Measurements from ENCODE around the gene NBEA. TPM values are rescaled to one million over a fixed set of nuclear protein-coding genes. Genes with fewer than 3 reads are reported as not detected.

The NBEA gene
- total RNA-seq, 1 experiment from 2014 or later: 4.1 TPM

DNA sequence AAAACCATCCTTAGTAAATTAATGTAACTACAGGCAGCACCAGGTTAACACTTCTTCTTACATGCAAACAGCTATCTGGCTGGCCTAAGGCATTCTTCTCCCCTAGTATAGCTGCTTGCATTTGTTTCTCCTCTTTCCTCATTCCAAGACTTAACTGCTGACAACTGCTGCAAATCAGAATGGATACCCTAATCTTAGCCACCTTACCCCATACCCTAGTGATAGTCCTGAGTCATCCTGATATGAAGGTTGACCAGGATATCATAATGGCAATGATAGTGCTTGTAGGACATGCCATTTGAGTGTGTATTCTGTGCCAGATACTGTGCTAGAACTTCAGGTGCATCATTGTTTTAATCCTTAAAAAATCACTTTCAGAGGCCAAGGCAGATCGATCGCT is 672.6 kb downstream of the NBEA start:
- TF ChIP-seq, protein P1, sequence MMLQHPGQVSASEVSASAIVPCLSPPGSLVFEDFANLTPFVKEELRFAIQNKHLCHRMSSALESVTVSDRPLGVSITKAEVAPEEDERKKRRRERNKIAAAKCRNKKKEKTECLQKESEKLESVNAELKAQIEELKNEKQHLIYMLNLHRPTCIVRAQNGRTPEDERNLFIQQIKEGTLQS (IDR thresholded peaks at IDR 0.05): no peak
- TF ChIP-seq, protein P2, sequence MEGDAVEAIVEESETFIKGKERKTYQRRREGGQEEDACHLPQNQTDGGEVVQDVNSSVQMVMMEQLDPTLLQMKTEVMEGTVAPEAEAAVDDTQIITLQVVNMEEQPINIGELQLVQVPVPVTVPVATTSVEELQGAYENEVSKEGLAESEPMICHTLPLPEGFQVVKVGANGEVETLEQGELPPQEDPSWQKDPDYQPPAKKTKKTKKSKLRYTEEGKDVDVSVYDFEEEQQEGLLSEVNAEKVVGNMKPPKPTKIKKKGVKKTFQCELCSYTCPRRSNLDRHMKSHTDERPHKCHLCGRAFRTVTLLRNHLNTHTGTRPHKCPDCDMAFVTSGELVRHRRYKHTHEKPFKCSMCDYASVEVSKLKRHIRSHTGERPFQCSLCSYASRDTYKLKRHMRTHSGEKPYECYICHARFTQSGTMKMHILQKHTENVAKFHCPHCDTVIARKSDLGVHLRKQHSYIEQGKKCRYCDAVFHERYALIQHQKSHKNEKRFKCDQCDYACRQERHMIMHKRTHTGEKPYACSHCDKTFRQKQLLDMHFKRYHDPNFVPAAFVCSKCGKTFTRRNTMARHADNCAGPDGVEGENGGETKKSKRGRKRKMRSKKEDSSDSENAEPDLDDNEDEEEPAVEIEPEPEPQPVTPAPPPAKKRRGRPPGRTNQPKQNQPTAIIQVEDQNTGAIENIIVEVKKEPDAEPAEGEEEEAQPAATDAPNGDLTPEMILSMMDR (IDR thresholded peaks at IDR 0.05 in 2 of 3, conservative IDR thresholded peaks at IDR 0.05 in 1 of 3; ENCODE audit: borderline replicate concordance in 1 of 3, insufficient read depth in 1 of 3, low read depth in 2 of 3, low read length in 2 of 3): no peak
- no peak for TF ChIP-seq CEBPB (IDR thresholded peaks at IDR 0.05; ENCODE audit: low read depth)
- no peak for TF ChIP-seq RAD21 (IDR thresholded peaks at IDR 0.05; ENCODE audit: low read depth)
- TF ChIP-seq ZNF274 (IDR thresholded peaks at IDR 0.05; ENCODE audit: low read depth, low read length): no peak
- no peak for TF ChIP-seq YY1 (IDR thresholded peaks at IDR 0.05; ENCODE audit: extremely low read depth, insufficient replicate concordance, low read depth, low read length)
- H3K27me3 ChIP-seq (ENCODE audit: insufficient read depth, low read length): no peaks in the 10 kb centered on the region
- H3K4me3 ChIP-seq (replicated peaks in 1 of 2; ENCODE audit: low read depth in 1 of 2, low read length in 2 of 2): no peak overlapping the region
- H3K27ac ChIP-seq (ENCODE audit: low read depth, low read length): no peak overlapping the region
- no peaks in the 10 kb centered on the region for H3K79me2 ChIP-seq (ENCODE audit: insufficient read depth, low read length)
- H3K4me2 ChIP-seq (ENCODE audit: low read length): no peak overlapping the region
- H2AFZ ChIP-seq (ENCODE audit: low read depth, low read length, poor library complexity, severe bottlenecking): no peak overlapping the region
- POLR2A ChIA-PET: no interaction called here
- CTCF ChIA-PET: no interaction called here
- H3K9me3 ChIP-seq (ENCODE audit: control insufficient read depth in 1 of 2, insufficient read depth in 1 of 2, low read depth in 1 of 2, low read length in 2 of 2): no peaks in the 10 kb centered on the region
- intact Hi-C loops (cut with micrococcal nuclease): no loop called here
- no peak overlapping the region for H3K9ac ChIP-seq (ENCODE audit: low read length)
- ATAC-seq: no peak
- RAD21 ChIA-PET (ENCODE audit: low non-redundant PET in 1 of 2, low total read pairs in 2 of 2, uncharacterized antibody in 2 of 2, unreplicated experiment in 2 of 2): no interaction called here
- no peaks in the 10 kb centered on the region for H3K36me3 ChIP-seq (ENCODE audit: control insufficient read depth in 1 of 2, insufficient read depth in 2 of 2, low read length in 2 of 2)
- no peaks in the 10 kb centered on the region for H4K20me1 ChIP-seq (ENCODE audit: insufficient read depth)
- no peak for DNase-seq (ENCODE audit: low read depth, low spot score)
- no TSS peak for BruUV-seq (replicated peaks)
- no peaks in the 10 kb centered on the region for H3K4me1 ChIP-seq (ENCODE audit: control insufficient read depth in 1 of 2, insufficient read depth in 2 of 2, low read length in 2 of 2)
- no peaks in the 10 kb centered on the region for H3K9me2 ChIP-seq (ENCODE audit: insufficient read depth)

DNA sequence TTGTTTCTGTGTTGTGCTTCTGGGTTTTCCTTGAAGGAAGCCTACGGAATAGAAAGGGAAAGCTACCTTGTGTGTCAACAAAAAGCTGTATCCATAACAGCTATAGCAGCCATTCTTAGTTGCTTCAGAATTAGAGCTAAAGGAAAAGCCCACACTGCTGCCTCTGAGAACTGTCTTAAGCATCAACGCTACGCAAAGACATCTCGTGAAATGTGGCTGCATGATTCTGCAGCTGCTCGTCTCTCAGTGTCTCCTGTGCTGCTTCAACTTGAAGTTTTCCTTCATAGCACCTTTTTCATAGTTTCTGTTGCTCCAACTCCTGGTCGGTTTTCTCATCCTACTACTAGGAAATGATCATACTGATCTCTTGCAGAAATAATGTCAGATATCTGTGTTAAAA is 675.4 kb downstream of the NBEA start:
- Histone ChIP-seq H3K9me2 (ENCODE audit: insufficient read depth) (no peaks in the 10 kb centered on the region), H3K36me3 (ENCODE audit: control insufficient read depth in 1 of 2, insufficient read depth in 2 of 2, low read length in 2 of 2) (no peaks in the 10 kb centered on the region), H4K20me1 (ENCODE audit: insufficient read depth) (no peaks in the 10 kb centered on the region), H3K27ac (ENCODE audit: low read depth, low read length) (no peak overlapping the region), H3K27me3 (ENCODE audit: insufficient read depth, low read length) (no peaks in the 10 kb centered on the region), H3K9me3 (ENCODE audit: control insufficient read depth in 1 of 2, insufficient read depth in 1 of 2, low read depth in 1 of 2, low read length in 2 of 2) (no peaks in the 10 kb centered on the region), H3K79me2 (ENCODE audit: insufficient read depth, low read length) (no peaks in the 10 kb centered on the region), H2AFZ (ENCODE audit: low read depth, low read length, poor library complexity, severe bottlenecking) (no peak overlapping the region), H3K9ac (ENCODE audit: low read length) (no peak overlapping the region), H3K4me2 (ENCODE audit: low read length) (no peak overlapping the region), H3K4me3 (replicated peaks in 1 of 2; ENCODE audit: low read depth in 1 of 2, low read length in 2 of 2) (no peak overlapping the region), H3K4me1 (ENCODE audit: control insufficient read depth in 1 of 2, insufficient read depth in 2 of 2, low read length in 2 of 2) (no peaks in the 10 kb centered on the region)
- no TSS peak for BruUV-seq (replicated peaks)
- no peak for DNase-seq (ENCODE audit: low read depth, low spot score)
- no peak for ATAC-seq
- intact Hi-C loops (cut with micrococcal nuclease): no loop called here
- RAD21 ChIA-PET (ENCODE audit: low non-redundant PET in 1 of 2, low total read pairs in 2 of 2, uncharacterized antibody in 2 of 2, unreplicated experiment in 2 of 2): no interaction called here
- CTCF ChIA-PET: no interaction called here
- POLR2A ChIA-PET: no interaction called here
- no peak for TF ChIP-seq EZH2 (IDR thresholded peaks at IDR 0.05)
- TF ChIP-seq SP1 (IDR thresholded peaks at IDR 0.05; ENCODE audit: low read depth): no peak
- TF ChIP-seq EZH2phosphoT487 (IDR thresholded peaks at IDR 0.05; ENCODE audit: borderline replicate concordance): no peak
- TF ChIP-seq, protein P1 (IDR thresholded peaks at IDR 0.05): no peak
- no peak for TF ChIP-seq TCF7L2 (IDR thresholded peaks at IDR 0.05; ENCODE audit: borderline replicate concordance, extremely low read depth, insufficient read depth, insufficient read length)
- TF ChIP-seq JUND (IDR thresholded peaks at IDR 0.05): no peak
- no peak for TF ChIP-seq POLR2AphosphoS5 (IDR thresholded peaks at IDR 0.05; ENCODE audit: low read depth, low read length)
- TF ChIP-seq, protein P3, sequence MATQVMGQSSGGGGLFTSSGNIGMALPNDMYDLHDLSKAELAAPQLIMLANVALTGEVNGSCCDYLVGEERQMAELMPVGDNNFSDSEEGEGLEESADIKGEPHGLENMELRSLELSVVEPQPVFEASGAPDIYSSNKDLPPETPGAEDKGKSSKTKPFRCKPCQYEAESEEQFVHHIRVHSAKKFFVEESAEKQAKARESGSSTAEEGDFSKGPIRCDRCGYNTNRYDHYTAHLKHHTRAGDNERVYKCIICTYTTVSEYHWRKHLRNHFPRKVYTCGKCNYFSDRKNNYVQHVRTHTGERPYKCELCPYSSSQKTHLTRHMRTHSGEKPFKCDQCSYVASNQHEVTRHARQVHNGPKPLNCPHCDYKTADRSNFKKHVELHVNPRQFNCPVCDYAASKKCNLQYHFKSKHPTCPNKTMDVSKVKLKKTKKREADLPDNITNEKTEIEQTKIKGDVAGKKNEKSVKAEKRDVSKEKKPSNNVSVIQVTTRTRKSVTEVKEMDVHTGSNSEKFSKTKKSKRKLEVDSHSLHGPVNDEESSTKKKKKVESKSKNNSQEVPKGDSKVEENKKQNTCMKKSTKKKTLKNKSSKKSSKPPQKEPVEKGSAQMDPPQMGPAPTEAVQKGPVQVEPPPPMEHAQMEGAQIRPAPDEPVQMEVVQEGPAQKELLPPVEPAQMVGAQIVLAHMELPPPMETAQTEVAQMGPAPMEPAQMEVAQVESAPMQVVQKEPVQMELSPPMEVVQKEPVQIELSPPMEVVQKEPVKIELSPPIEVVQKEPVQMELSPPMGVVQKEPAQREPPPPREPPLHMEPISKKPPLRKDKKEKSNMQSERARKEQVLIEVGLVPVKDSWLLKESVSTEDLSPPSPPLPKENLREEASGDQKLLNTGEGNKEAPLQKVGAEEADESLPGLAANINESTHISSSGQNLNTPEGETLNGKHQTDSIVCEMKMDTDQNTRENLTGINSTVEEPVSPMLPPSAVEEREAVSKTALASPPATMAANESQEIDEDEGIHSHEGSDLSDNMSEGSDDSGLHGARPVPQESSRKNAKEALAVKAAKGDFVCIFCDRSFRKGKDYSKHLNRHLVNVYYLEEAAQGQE (IDR thresholded peaks at IDR 0.05; ENCODE audit: low read depth): no peak
